Astrocyte (in vitro differentiated cells and primary cell): ENCODE data around the gene EMP2. TPM values are rescaled to one million over a fixed set of nuclear protein-coding genes. Genes with fewer than 3 reads are reported as not detected.
"Not testable (repeated sequence)": the region's sequence is repeated elsewhere in the genome, so short reads cannot be mapped to it uniquely, and the experiment has no call there.

Experiments used
- DNase-seq: peaks from one replicate; pipeline ENCODE4 v3.0.0-alpha.2; 2010; ENCODE audit warnings: low read depth
- FAIRE-seq: peaks from 2 replicates; lab custom pipeline; 2011; peaks lifted over from hg19 to GRCh38; lab: Jason Lieb, UNC
- H2AFZ ChIP-seq: 2 replicates; pipeline ENCODE4 v1.6.0; 2012; ENCODE audit warnings: low read depth, low read length, inconsistent platforms
- H3K27ac ChIP-seq: 2 replicates; pipeline ENCODE4 v1.5.1; 2011; ENCODE audit warnings: low read depth, low read length, inconsistent platforms
- H3K27me3 ChIP-seq: 2 replicates; pipeline ENCODE4 v1.6.0; 2011; ENCODE audit warnings: low read length, inconsistent platforms; ENCODE audit not compliant: insufficient read depth
- H3K36me3 ChIP-seq: 2 replicates; pipeline ENCODE4 v1.5.1; 2011; ENCODE audit warnings: low read length, inconsistent platforms; ENCODE audit not compliant: insufficient read depth
- H3K4me1 ChIP-seq: 2 replicates; pipeline ENCODE4 v1.5.1; 2011; ENCODE audit warnings: low read length, inconsistent platforms; ENCODE audit not compliant: insufficient read depth
- H3K4me2 ChIP-seq: 2 replicates; pipeline ENCODE4 v1.6.0; 2012; ENCODE audit warnings: low read length, inconsistent platforms
- H3K4me3 ChIP-seq: 2 replicates; pipeline ENCODE4 v1.5.1; 2011; ENCODE audit warnings: low read depth, mild to moderate bottlenecking, low read length, inconsistent platforms; ENCODE audit not compliant: insufficient read depth
- H3K79me2 ChIP-seq: 2 replicates; pipeline ENCODE4 v1.6.0; 2012; ENCODE audit warnings: mild to moderate bottlenecking, low read length, inconsistent platforms; ENCODE audit not compliant: insufficient read depth
- H3K9ac ChIP-seq: 2 replicates; pipeline ENCODE4 v1.6.0; 2012; ENCODE audit warnings: mild to moderate bottlenecking, low read length, inconsistent platforms
- H3K9me3 ChIP-seq: 2 replicates; pipeline ENCODE4 v1.5.1; 2012; ENCODE audit warnings: low read depth, mild to moderate bottlenecking, low read length, inconsistent platforms; ENCODE audit not compliant: insufficient read depth
- H4K20me1 ChIP-seq: 2 replicates; pipeline ENCODE4 v1.6.0; 2012; ENCODE audit warnings: low read length, inconsistent platforms; ENCODE audit not compliant: insufficient read depth
- H3K27ac Mint-ChIP-seq: one replicate; pipeline ENCODE4 v1.8.0; 2021; ENCODE audit warnings: mild to moderate bottlenecking, mixed read lengths; ENCODE audit not compliant: unreplicated experiment
- H3K27me3 Mint-ChIP-seq: one replicate; pipeline ENCODE4 v1.8.0; 2021; ENCODE audit warnings: low read depth, mixed read lengths; ENCODE audit not compliant: unreplicated experiment
- H3K36me3 Mint-ChIP-seq: one replicate; pipeline ENCODE4 v1.8.0; 2021; ENCODE audit warnings: low read depth, mixed read lengths; ENCODE audit not compliant: unreplicated experiment
- H3K4me1 Mint-ChIP-seq: one replicate; pipeline ENCODE4 v1.8.0; 2021; ENCODE audit warnings: low read depth, mixed read lengths; ENCODE audit not compliant: unreplicated experiment
- H3K4me3 Mint-ChIP-seq: one replicate; pipeline ENCODE4 v1.8.0; 2021; ENCODE audit warnings: mild to moderate bottlenecking, moderate library complexity, mixed read lengths; ENCODE audit not compliant: unreplicated experiment
- H3K9me3 Mint-ChIP-seq: one replicate; pipeline ENCODE4 v1.8.0; 2021; ENCODE audit warnings: mild to moderate bottlenecking, mixed read lengths; ENCODE audit not compliant: unreplicated experiment
- EZH2 ChIP-seq: IDR thresholded peaks from 2 replicates; pipeline ENCODE4 v1.6.1; 2012; ENCODE audit warnings: mild to moderate bottlenecking, low read length, inconsistent platforms; ENCODE audit not compliant: insufficient read depth
- total RNA-seq: library from RNA; stranded (reverse); gene quantifications from 2 replicates; pipeline ENCODE4 v1.2.1, GENCODE V29; 2021
- TF ChIP-seq, protein P1 (sequence below): IDR thresholded peaks from 2 replicates; pipeline ENCODE4 v1.5.1; 2011; ENCODE audit warnings: low read depth, mild to moderate bottlenecking, inconsistent platforms, low read length, moderate library complexity; ENCODE audit not compliant: insufficient read depth

Gene EMP2
- total RNA-seq, 1 donor from 2014 or later = 1.7 TPM

DNA sequence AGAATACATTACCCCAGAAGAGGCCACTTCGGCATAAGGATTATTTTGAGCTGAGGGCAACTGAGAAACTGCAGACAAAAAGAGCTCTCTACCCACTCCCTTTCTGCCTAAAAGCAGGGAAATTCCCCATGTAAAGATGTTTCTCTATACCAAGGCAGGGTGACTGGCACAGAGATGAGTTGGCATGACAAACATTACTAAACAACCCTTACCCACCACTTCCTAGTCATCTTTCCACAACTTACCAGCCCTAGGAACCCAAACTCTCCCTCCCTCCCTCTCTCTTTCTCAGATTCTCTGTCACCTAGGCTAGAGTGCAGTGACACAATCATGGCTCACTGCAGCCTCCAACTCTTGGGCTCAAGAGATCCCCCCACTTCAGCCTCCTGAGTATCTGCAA, 68.6 kb downstream of the EMP2 start:
- H3K27ac Mint-ChIP-seq = no peak overlapping the region
- Histone ChIP-seq H3K27ac (no peak overlapping the region), H3K4me2 (no peak overlapping the region), H3K4me3 (no peak overlapping the region), H3K27me3 (no peaks in the 10 kb centered on the region), H3K4me1 (no peaks in the 10 kb centered on the region), H3K79me2 (no peaks in the 10 kb centered on the region), H4K20me1 (no peaks in the 10 kb centered on the region), H3K36me3 (no peaks in the 10 kb centered on the region), H2AFZ (no peak overlapping the region), H3K9ac (no peak overlapping the region), H3K9me3 (no peaks in the 10 kb centered on the region)
- H3K27me3 Mint-ChIP-seq = peaks cover 12% of the 10 kb centered on the region
- DNase-seq (no peak), FAIRE-seq (no peak)
- H3K4me3 Mint-ChIP-seq = no peak overlapping the region
- no peaks in the 10 kb centered on the region for H3K9me3 Mint-ChIP-seq
- no peaks in the 10 kb centered on the region for H3K36me3 Mint-ChIP-seq
- no peak for TF ChIP-seq EZH2
- TF ChIP-seq, protein P1, sequence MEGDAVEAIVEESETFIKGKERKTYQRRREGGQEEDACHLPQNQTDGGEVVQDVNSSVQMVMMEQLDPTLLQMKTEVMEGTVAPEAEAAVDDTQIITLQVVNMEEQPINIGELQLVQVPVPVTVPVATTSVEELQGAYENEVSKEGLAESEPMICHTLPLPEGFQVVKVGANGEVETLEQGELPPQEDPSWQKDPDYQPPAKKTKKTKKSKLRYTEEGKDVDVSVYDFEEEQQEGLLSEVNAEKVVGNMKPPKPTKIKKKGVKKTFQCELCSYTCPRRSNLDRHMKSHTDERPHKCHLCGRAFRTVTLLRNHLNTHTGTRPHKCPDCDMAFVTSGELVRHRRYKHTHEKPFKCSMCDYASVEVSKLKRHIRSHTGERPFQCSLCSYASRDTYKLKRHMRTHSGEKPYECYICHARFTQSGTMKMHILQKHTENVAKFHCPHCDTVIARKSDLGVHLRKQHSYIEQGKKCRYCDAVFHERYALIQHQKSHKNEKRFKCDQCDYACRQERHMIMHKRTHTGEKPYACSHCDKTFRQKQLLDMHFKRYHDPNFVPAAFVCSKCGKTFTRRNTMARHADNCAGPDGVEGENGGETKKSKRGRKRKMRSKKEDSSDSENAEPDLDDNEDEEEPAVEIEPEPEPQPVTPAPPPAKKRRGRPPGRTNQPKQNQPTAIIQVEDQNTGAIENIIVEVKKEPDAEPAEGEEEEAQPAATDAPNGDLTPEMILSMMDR = no peak
- no peaks in the 10 kb centered on the region for H3K4me1 Mint-ChIP-seq

DNA sequence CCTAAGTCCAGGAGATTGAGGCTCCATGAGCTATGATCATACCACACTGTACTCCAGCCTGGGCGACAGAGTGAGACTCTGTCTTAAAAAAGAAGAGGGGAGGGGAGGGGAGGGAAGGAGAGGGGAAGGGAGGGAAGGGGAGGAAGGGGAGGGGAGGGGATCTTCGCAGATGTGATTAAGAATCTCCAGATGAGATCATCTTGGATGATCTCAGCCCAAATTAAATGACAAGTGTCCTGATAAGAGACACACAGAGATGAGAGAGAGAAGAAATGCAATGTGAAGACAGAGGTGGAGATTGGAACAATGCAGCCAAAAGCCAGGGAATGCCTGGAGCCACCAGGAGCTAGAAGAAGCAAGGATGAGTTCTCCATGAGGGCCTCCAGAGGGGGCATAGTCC, 70.1 kb downstream of the EMP2 start:
- Mint-ChIP-seq H3K4me3 (no peak overlapping the region), H3K9me3 (no peaks in the 10 kb centered on the region), H3K27me3 (peaks cover 12% of the 10 kb centered on the region), H3K4me1 (no peaks in the 10 kb centered on the region), H3K27ac (no peak overlapping the region), H3K36me3 (no peaks in the 10 kb centered on the region)
- Histone ChIP-seq H3K4me3 (no peak overlapping the region), H3K79me2 (no peaks in the 10 kb centered on the region), H3K27ac (no peak overlapping the region), H4K20me1 (no peaks in the 10 kb centered on the region), H3K9me3 (no peaks in the 10 kb centered on the region), H3K9ac (no peak overlapping the region), H3K27me3 (no peaks in the 10 kb centered on the region), H3K4me2 (no peak overlapping the region), H2AFZ (no peak overlapping the region), H3K36me3 (no peaks in the 10 kb centered on the region), H3K4me1 (no peaks in the 10 kb centered on the region)
- DNase-seq (no peak), FAIRE-seq (no peak)
- TF ChIP-seq, protein P1 = no peak

GRCh38 chr16:10509534-10510025, 70.8 kb downstream of the EMP2 start:
- Mint-ChIP-seq H3K9me3 (peaks cover 2% of the 10 kb centered on the region), H3K27me3 (peaks cover 12% of the 10 kb centered on the region), H3K36me3 (no peaks in the 10 kb centered on the region), H3K4me3 (no peak overlapping the region), H3K4me1 (no peaks in the 10 kb centered on the region), H3K27ac (no peak overlapping the region)
- H3K27ac ChIP-seq = no peak overlapping the region
- H3K79me2 ChIP-seq = no peaks in the 10 kb centered on the region
- H3K9me3 ChIP-seq = no peaks in the 10 kb centered on the region
- H3K4me3 ChIP-seq = no peak overlapping the region
- peak; percentile 58 for DNase-seq
- no peak overlapping the region for H3K9ac ChIP-seq
- H3K4me1 ChIP-seq = no peaks in the 10 kb centered on the region
- peak; percentile 84 for FAIRE-seq
- no peak overlapping the region for H3K4me2 ChIP-seq
- H3K36me3 ChIP-seq = no peaks in the 10 kb centered on the region
- no peaks in the 10 kb centered on the region for H3K27me3 ChIP-seq
- TF ChIP-seq, protein P1 = peak; percentile 88
- no peak for TF ChIP-seq EZH2
- no peak overlapping the region for H2AFZ ChIP-seq
- H4K20me1 ChIP-seq = no peaks in the 10 kb centered on the region

DNA sequence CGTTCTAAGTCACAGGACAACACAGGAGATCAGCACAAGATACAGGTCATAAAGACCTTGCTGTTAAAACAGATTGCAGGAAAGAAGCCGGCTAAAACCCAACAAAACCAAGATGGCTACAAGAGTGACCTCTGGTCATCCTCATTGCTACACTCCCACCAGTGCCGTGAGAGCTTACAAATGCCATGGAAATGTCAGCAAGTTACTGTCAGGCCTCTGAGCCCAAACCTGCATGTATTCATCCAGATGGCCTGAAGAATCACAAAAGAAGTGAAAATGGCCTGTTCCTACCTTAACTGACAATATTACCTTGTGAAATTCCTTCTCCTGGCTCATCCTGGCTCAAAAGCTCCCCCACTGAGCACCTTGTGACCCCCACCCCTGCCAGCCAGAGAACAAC, 75.1 kb downstream of the EMP2 start:
- not testable (repeated sequence) for H3K4me1 Mint-ChIP-seq, H3K27ac Mint-ChIP-seq, H3K79me2 ChIP-seq, H3K9me3 Mint-ChIP-seq, H3K27me3 Mint-ChIP-seq, H3K4me1 ChIP-seq, H3K9me3 ChIP-seq, H3K4me3 Mint-ChIP-seq, FAIRE-seq, H3K27ac ChIP-seq, DNase-seq, H3K4me2 ChIP-seq, H3K9ac ChIP-seq, H4K20me1 ChIP-seq, H3K36me3 Mint-ChIP-seq, H3K27me3 ChIP-seq, H3K36me3 ChIP-seq, H3K4me3 ChIP-seq, H2AFZ ChIP-seq
